Ishikawa (cell line): ENCODE results near the gene CALHM4.

Experiments
- CEBPB ChIP-seq: IDR thresholded peaks from 2 replicates; pipeline ENCODE4 v1.6.1; 2012
- CREB1 ChIP-seq: IDR thresholded peaks from 2 replicates; pipeline ENCODE4 v1.6.1; 2012; ENCODE audit warnings: low read depth
- EGR1 ChIP-seq: IDR thresholded peaks from 2 replicates; pipeline ENCODE4 v1.6.1; 2012
- EP300 ChIP-seq: IDR thresholded peaks from 2 replicates; pipeline ENCODE4 v1.6.1; 2012; ENCODE audit warnings: borderline replicate concordance
- FOXM1 ChIP-seq: IDR thresholded peaks from 2 replicates; pipeline ENCODE4 v1.6.1; 2012; ENCODE audit warnings: low read depth, borderline replicate concordance
- NFIC ChIP-seq: IDR thresholded peaks from 2 replicates; pipeline ENCODE4 v1.6.1; 2012
- RAD21 ChIP-seq: IDR thresholded peaks from 2 replicates; pipeline ENCODE4 v1.6.1; 2012; ENCODE audit warnings: low read depth
- REST ChIP-seq: IDR thresholded peaks from 2 replicates; pipeline ENCODE4 v1.6.1; 2012; ENCODE audit warnings: low read depth, mild to moderate bottlenecking
- TAF1 ChIP-seq: IDR thresholded peaks from 2 replicates; pipeline ENCODE4 v1.6.1; 2012; ENCODE audit warnings: low read depth, mild to moderate bottlenecking
- TCF12 ChIP-seq: IDR thresholded peaks from 2 replicates; pipeline ENCODE4 v1.6.1; 2012; ENCODE audit warnings: low read depth
- TEAD4 ChIP-seq: IDR thresholded peaks from 2 replicates; pipeline ENCODE4 v1.6.1; 2012
- YY1 ChIP-seq: IDR thresholded peaks from 2 replicates; pipeline ENCODE4 v1.6.1; 2012; ENCODE audit warnings: low read depth
- ZBTB7A ChIP-seq: IDR thresholded peaks from 2 replicates; pipeline ENCODE4 v1.6.1; 2012; ENCODE audit warnings: low read depth
- TF ChIP-seq, protein P1 (sequence below): IDR thresholded peaks from 2 replicates; pipeline ENCODE4 v1.6.1; 2012
- TF ChIP-seq, protein P2 (sequence below): IDR thresholded peaks from 2 replicates; pipeline ENCODE4 v1.6.1; 2012

CALHM4 gene

DNA sequence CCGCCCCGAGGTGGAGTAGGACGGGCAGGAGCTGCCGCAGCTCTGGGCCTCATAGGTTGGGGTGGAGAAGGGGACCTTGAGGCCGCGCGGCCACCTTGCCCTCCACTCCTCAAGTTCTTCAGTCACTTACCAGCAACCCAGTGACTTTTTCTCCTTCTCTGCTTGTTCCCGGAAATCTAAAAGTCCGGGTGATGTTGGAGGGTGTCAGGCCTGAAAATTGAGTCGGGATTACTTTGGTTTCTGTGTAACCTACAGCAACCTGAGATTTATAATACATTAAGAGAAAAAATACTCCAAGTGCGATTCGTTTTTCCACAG lies 18.1 kb downstream of the CALHM4 start:
- TF ChIP-seq EP300 (no peak), ZBTB7A (no peak), NFIC (no peak), CREB1 (no peak), CEBPB (no peak), TCF12 (no peak), REST (no peak), EGR1 (no peak), FOXM1 (no peak), TEAD4 (no peak), TAF1 (no peak), RAD21 (no peak), YY1 (no peak)
- TF ChIP-seq, protein P1, sequence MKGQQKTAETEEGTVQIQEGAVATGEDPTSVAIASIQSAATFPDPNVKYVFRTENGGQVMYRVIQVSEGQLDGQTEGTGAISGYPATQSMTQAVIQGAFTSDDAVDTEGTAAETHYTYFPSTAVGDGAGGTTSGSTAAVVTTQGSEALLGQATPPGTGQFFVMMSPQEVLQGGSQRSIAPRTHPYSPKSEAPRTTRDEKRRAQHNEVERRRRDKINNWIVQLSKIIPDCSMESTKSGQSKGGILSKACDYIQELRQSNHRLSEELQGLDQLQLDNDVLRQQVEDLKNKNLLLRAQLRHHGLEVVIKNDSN, result no peak
- TF ChIP-seq, protein P2, sequence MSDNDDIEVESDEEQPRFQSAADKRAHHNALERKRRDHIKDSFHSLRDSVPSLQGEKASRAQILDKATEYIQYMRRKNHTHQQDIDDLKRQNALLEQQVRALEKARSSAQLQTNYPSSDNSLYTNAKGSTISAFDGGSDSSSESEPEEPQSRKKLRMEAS, result no peak

DNA sequence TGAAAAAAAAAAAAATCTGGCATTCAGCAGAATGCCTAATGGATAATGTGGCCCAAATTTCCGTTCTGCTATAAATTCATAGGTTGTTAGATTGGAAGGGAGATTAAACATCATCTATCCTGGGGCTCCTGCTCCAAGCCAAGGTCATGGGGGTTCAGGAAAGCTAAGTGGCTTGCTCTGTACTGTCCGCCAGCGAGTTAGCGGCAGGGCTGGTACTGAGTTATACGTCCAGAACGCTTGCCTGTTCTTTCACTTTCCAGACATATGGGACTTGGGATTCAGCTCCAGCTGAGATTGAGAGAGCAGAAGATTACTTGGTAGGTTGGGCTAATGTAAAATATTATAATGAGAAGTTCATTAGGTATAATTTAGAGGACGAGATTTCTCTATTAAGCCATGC lies 18.6 kb downstream of the CALHM4 start:
- TF ChIP-seq TEAD4 (no peak), REST (no peak), EP300 (no peak), TCF12 (no peak), FOXM1 (no peak), CEBPB (no peak)

DNA sequence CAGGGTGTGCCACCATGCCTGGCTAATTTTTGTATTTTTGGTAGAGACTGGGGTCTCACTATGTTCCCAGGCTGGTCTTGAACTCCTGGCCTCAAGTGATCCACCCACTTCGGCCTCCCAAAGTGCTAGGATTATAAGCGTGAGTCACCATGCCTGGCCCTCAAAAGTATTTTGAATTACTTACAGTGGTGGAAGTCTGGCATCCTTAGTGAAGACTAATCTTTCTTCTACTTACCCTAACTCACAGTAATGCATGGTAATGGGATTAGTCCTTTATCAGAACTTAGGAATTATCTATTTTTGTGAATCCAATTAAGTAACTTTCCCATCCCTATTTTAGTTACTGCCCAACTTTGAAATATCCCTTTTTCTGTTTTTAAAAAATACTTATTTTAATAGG lies 21.7 kb downstream of the CALHM4 start:
- no peak for TF ChIP-seq EGR1
- TF ChIP-seq FOXM1, result no peak
- TF ChIP-seq TCF12, result no peak
- no peak for TF ChIP-seq CEBPB
- TF ChIP-seq EP300, result no peak
- no peak for TF ChIP-seq CREB1
- no peak for TF ChIP-seq TEAD4
- TF ChIP-seq REST, result no peak
- no peak for TF ChIP-seq ZBTB7A
- TF ChIP-seq, protein P1, result no peak
- no peak for TF ChIP-seq TAF1
- no peak for TF ChIP-seq NFIC
- no peak for TF ChIP-seq RAD21
- TF ChIP-seq, protein P2, result no peak
- no peak for TF ChIP-seq YY1

- TF ChIP-seq, protein P1, result no peak
- TF ChIP-seq ZBTB7A (no peak), TCF12 (no peak), RAD21 (no peak), REST (no peak), CREB1 (no peak), TEAD4 (no peak), CEBPB (no peak), FOXM1 (no peak), TAF1 (no peak), YY1 (no peak), NFIC (no peak)
- TF ChIP-seq, protein P2, result no peak
Measured at GRCh38 chr6:116577486-116577885, 23.9 kb downstream of the CALHM4 start.
